ENCODE data around the gene SCARF2.

DNA sequence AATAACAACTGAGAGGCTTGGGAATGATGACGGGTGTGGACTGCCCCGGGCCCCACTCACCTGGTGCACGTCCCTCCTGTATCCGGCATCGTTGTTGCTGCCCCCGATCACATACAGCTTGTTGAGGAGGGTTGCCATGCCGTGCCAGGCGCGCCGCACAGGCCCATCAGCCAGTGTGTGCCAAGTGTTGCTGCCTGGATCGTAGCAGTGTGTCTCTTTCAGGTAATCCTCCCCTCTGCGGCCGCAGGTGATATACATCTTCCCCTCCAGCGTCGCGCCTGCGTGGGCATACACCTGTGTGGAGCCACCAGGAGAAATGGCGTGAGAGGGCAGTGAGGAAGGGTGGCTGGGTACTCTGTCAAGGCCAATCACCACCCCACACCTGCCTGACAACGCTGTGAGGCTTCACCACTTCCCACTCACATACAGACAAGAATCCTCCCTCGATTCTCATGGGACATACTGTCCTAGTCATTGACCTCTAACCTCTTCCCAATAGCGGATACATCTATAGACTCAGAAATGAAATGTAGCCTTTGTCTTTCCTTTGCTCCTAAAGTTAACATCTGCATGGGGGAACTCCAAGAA lies 8.9 kb upstream of the SCARF2 start:
- TF ChIP-seq, protein P1, sequence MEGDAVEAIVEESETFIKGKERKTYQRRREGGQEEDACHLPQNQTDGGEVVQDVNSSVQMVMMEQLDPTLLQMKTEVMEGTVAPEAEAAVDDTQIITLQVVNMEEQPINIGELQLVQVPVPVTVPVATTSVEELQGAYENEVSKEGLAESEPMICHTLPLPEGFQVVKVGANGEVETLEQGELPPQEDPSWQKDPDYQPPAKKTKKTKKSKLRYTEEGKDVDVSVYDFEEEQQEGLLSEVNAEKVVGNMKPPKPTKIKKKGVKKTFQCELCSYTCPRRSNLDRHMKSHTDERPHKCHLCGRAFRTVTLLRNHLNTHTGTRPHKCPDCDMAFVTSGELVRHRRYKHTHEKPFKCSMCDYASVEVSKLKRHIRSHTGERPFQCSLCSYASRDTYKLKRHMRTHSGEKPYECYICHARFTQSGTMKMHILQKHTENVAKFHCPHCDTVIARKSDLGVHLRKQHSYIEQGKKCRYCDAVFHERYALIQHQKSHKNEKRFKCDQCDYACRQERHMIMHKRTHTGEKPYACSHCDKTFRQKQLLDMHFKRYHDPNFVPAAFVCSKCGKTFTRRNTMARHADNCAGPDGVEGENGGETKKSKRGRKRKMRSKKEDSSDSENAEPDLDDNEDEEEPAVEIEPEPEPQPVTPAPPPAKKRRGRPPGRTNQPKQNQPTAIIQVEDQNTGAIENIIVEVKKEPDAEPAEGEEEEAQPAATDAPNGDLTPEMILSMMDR (IDR thresholded peaks at IDR 0.05; ENCODE audit: low read length), result no peak
- no peak for TF ChIP-seq EZH2 (IDR thresholded peaks at IDR 0.05; ENCODE audit: borderline replicate concordance, low read length)
